Stimulated activated CD4-positive, alpha-beta T cell treated with anti-CD3 and anti-CD28 coated beads, Interleukin-15, amount 100 ng/mL, for 1 hour (primary cell): ENCODE results near the gene C5orf34.
A peak's percentile ranks its signal among the peaks of the same experiment; 100 is the strongest.
"Not testable (repeated sequence)": the region's sequence is repeated elsewhere in the genome, so short reads cannot be mapped to it uniquely, and the experiment has no call there.

Source experiments
- DNase-seq, 2 donors: peaks; one replicate each; pipeline ENCODE4 v3.0.0-alpha.2; 2020; ENCODE audit warnings: low read depth in 1 of 2, low spot score in 1 of 2

Gene C5orf34, protein sequence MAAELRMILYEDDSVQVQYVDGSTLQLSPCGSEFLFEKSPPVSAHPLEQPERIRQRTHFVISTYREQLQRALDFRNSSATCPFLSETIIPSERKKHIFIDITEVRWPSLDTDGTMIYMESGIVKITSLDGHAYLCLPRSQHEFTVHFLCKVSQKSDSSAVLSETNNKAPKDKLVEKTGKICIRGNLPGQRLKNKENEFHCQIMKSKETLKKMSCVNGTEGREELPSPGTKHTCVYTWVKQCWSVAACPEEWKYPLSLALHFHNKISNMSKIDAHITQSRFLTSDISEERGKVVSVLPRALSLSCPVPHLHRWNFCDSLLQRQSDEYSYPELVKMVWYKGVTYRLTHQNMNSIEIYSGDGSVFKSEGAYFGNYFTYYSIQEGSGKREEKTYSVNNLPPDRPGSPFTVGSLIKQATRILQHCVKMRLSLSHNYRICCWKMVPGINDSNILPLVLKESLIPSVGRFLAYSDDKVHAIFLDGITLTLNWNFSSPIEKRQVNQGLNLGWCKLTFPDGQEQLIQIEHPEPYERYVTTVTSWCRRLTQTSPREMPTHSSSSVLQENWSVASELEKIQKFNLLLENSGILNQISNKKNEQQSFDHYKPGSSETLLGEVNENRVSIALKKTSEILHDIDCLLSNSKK

DNA sequence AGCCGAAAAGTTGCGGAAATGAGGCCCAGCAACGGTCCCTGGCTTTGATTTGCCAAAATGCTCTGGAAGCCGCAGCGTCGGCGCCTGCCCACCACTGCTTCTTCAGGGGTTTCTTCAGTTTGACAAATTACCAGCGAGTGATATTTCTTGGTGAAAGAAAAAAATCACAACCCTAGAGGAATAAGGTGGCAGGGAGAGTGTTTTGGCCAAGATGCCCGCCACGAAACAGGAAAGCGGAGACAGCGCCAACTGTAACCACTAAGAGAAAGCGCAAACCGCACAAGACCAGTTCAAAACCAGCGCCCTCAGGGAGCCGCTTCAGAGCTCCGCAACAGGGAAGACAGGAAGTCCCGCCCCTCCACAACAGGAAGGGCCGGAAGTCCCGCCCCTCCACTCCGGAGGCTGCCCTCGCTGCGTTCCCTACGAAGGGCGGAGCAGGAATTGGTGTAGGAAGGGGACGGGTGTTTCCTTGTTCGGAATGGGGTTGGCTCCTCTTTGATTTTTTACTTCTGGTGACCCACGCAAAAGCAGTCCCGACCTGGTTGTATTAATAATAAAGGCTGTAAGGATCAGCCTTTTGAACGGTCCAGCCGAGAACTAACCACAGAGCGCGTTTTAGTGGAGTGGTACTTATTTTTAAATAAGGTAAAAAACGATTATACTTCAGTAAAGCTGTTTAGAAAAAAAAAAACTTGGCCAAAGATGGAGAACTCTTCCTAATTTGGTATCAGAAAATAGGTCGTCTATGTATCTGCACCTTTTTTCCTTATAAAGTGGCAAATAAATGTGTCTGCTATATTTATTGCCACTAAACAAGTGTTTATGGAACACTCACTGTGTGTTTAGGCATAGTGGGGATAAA is at the start of gene C5orf34:
C5orf34 (minus strand) TSS at position 333 of the 862 bp plus-strand sequence. CDS start 5,809 bp downstream, outside the sequence.
- peak; percentile 85 to 92 for DNase-seq

DNA sequence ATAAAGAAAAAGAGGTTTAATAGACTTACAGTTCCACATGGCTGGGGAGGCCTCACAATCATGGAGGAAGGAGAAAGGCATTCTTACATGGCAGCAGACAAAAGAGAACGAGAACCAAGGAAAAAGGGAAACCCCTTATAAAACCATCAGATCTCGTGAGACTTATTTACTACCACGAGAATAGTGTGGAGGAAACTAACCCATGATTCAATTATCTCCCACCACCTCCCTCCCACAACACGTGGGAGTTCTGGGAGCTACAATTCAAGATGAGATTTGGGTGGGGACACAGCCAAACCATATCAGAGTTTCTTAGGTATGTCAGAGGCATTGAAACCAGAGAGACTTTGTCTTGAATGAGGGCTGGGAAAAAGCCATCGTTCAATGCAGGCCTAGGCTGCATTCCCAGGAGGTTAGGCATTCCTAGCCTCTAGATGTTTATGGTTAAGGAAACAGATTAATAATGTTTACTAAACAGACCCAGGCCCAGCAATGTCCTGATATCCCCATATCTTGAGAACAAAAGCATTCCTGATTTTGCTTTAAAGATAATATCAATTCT is 49.4 kb upstream of the C5orf34 start:
- DNase-seq: no peak

DNA sequence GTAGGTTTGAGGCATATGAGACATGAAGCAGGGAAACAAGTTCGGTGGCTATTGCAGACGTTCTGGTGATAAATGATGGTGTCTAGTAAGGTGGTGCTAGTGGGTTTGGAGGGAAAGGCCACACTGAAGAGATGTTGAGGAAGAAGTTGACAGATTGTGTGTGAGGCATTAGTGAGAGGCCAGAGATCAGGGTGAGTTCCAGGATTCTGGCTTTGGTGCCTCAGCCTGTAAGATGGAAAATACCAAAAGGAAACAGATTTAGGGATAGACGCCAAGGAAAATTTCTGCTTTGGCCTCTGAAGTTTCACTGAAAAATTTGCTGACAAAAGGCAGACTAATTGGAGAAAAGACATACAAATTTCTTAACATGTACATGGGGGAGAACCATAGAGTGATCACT is 48.4 kb upstream of the C5orf34 start:
- DNase-seq: no peak

DNA sequence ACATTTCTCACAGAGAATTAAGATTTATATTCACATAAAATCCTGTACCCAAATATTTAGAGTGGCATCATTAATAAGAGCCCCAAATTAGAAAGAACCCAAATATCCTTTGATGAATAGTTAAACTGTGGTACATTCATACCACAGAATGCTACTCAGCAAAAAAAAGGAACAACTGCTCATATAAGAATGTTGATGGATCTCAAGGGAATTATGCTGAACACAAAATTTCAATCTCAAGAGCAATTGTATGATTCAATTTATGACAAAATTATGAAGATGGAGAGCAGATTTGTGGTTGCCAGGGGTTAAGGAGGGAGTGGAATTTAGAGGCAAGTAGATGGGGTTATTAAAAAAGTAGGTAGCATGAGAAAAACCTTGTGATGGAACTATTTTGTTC is 46.4 kb upstream of the C5orf34 start:
- DNase-seq: no peak

DNA sequence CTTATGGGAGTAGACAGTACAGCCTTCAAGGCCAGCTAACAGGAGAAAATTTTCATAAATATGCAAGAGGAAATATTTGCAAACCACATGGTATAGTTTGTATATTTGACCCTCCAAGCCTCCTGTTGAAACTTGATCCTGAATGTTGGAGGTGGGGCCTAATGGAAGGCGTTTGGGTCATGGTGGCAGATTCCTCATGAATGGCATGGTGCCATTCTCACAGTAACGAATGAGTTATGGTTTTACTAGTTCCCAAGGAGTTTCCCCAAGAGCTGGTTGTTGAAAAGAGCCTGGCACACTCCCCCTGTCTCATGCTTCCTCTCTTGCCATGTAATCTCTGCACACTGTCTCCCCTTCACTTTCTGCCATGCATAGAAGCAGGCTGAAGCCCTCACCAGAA is 45.2 kb upstream of the C5orf34 start:
- DNase-seq: no peak

DNA sequence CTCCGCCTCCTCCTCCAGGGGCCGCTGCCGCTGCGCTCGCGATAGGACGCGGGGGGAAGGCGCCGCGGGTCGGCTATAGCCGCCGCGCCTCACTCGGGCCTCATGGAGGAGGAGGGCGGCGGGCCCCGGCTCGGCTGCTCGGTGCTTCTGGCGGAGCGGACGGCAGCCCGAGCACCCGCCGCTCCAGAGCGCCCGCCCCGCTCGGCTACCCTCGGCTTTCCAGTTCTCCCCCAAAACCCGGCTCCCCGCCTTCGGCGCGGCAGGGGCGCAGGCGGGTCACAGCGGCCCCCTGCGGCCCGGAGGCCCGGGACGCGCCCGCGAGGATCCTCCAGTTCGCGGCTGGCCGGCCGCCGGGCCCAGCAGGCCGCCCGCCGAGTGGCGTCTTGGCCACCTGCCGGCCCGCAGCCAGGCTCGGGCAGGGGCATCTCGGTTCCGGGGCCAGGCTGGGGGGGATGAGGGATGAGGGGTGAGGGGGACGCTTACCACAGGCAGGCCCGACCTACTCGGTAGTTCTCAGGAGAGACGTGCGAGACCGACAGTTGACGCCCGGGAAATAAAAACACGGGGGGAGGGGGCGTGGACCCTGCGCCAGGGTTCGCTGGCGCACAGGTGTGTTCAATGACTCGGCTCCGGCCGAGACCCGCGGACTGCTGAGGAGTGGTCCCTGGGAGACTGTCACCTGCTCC is 42.1 kb upstream of the C5orf34 start, which contains the start of gene PAIP1:
PAIP1 (minus strand) TSS at position 221 of the 686 bp plus-strand sequence. CDS start 231 bp downstream, outside the sequence.
- DNase-seq: peak; percentile 63 to 70

DNA sequence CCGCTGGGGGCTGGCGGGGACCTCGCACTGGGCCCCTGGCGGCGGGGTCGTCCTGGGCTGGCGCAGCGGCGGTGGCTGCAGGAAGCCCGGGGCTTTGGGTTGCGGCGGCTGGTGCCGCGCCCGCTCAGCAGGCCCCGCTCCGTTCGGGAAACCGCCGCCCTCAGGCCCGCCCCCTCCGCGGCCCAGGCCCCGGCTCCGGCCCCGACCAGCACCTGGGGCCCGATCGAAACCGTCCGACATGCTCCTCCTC is 41.6 kb upstream of the C5orf34 start:
- DNase-seq: not testable (repeated sequence)

DNA sequence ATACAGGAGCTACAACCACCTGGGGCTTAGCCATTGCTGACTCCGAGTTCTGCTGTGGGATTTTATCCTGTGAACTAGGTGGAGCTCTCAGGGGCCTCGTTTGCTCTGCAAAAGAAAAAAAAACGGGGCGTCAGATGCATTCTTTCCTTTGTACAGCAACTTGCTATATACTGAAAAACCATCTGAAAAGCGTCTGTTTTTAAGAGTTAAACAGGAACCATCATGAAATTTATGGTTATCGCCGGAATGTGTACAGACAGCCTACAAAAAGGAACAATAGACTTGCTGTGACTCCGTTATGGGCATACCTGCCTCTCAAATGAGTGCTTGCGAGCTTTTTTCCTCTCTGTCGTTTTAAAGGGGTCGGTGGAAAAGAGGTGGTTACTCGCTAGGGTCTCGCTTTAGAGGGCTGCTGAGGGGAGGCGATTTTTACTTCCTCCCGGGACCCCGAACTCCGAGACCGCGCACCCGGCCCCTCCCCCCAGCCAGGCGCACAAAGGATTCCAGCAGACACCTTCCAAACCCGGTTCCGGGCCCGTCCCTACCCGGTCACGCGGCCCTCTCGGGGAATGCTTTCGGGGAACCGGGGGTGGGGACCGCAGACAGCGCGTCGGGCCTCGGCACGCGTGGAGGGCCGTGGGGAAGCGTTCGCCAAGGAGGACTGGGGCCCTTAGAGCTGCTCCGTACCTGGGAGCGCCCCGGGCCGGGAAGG is 41.1 kb upstream of the C5orf34 start:
- DNase-seq: peak; percentile 13 to 33

DNA sequence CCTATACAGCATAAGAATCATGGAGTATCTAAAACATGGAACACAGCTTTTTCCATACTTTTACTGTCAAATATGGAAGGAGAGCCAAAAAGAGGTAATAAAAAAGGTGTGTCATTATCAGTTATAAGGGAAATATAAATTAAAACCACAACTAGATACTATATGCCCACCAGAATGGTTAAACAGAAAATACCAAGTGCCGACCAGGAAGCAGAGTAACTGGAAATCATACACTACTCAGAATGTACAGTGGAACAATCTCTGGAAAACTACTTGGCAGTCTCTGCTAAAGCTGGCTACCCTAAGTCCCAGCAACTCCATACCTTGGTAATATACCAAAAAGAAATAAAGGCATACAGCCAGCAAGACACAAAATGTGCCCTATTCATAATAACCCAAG is 39.5 kb upstream of the C5orf34 start:
- DNase-seq: no peak

DNA sequence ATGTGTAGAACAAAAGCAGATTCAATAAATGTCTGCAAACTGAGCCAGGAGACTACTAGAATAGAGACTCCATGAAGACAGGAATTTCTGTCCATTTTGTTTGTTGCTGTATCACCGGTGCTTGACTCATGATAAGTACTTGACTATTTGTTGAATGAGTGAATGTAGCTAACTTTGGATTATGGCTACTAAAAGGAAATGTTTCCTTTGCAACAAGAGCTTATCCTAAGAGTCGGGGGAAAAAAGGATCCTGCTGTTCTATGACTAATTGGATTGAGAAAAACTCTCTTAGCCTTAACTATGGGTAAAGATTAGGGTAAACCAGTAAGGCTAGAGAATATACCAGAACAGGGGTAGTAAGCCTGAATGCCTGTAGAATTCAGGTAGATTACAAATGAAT is 38.4 kb upstream of the C5orf34 start:
- no peak for DNase-seq

DNA sequence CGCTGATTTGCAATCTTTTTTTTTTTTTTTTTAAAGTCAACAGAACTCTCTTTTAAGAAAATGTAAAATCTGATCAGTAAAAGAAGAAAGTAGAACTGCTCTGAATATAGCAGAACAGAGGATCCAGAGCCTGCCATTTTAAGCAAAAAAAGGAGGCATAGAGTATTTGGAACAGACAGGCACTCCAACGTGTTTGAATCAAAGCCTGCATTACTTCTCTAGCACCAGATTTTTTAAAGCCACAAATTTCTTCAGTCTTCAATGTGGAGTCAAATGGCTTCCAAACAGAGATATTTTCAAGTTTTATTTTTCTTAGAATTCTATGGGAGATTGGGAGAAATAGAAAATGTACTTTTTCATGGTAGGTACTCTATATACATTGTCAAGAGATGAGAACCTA is 36.8 kb upstream of the C5orf34 start:
- DNase-seq: no peak

DNA sequence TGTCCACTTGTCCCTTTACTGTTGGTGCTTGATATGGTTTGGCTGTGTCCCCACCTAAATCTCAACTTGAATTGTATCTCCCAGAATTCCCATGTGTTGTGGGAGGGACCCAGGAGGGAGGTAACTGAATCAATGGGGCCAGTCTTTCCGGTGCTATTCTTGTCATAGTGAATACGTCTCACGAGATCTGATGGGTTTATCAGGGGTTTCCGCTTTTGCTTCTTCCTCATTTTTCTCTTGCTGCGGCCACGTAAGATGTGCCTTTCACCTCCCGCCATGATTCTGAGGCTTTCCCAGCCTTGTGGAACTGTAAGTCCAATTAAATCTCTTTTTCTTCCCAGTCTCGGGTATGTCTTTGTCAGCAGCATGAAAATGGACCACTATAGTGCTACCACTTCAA is 34.3 kb upstream of the C5orf34 start:
- not testable (repeated sequence) for DNase-seq

DNA sequence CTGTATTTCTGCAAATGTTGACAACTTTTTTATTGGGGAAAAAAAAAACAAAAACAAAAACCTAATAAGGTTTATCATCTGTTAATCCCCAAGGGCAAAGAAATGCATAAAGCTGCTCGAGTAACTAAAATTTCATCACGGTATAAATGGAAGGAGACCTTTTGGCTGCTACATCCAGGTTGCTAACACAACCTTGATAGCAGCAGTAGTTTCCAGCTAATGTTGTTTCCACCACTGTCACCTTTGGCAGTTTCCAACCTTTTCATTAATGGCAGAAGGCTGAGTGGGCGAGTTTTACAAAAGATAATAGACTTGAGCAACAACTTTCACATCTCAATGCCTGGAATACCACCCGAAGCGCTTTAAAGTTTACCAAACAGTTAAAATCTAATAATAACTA is 33.4 kb upstream of the C5orf34 start:
- DNase-seq: no peak

DNA sequence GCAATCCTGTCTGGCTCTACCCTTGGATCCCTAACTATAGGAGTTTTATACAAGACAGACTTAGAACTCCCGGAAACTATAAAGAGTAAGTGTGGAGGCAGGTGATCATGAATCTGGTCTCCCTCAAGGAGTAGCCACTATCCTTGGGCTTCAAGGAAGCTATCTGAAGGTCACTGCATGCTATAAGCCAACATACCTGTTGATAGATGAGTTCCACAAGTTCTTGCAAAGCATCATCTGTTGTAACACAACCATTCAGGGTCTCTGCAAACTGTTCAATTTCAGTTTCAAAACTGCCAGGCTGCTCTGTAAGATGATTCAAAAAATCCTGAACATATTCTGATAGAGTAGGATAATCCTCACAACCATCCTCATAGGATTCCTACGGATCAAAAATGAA is 32.6 kb upstream of the C5orf34 start:
- no peak for DNase-seq

DNA sequence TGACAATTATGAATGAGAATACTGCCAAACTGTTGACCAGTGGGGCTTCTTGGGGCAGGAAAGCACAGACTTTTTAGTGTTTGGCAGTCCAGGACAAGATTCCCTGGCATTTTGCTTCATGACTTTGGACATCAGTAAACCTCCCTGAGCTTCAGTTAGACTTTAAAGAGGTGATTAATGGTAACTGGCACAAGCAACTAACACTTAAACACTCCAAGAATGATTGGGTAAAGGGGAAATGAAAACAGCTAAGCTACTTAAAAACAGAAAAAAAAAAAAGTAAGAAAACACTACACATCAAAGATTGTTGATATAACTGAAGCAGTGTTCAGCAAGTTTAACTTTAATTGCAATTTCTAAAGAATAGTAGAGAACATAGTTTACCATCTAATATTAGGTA is 28.5 kb upstream of the C5orf34 start:
- no peak for DNase-seq

DNA sequence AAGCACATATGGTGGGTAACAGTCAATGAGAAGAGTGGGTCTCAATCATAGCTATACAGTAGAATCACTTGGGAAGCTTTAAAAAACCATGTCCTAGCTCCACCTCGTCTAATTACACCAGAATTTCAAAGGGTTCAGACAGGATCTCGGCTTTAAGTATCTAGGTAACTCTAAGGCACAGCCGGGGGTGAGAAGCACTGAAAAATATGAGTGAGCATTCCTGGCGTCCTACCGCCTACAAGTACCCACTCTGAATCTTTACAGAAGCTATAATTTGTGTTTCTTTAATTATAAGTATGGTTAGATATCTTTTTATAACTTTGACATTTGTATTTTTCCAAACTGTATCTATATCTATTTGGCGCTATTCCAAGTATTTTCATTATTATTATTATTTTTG is 25.8 kb upstream of the C5orf34 start:
- DNase-seq: no peak

DNA sequence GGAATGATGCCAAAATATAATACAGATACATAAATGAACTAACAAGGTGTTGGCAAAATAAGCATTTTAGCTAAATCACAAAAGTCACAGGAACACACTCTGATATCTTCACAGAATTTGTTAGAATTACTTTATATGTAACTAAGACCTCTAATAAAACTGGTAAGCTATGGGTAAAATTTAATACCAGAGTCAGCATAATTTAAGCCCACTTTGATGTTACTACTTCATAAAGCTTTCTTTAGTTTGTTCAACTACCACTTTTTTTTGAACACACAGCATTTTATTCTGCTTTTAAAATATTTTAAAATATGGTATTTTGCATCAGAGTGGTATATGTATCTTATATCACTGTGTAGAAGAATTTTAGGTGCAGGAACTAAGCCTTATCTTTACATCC is 22.0 kb upstream of the C5orf34 start:
- DNase-seq: no peak

DNA sequence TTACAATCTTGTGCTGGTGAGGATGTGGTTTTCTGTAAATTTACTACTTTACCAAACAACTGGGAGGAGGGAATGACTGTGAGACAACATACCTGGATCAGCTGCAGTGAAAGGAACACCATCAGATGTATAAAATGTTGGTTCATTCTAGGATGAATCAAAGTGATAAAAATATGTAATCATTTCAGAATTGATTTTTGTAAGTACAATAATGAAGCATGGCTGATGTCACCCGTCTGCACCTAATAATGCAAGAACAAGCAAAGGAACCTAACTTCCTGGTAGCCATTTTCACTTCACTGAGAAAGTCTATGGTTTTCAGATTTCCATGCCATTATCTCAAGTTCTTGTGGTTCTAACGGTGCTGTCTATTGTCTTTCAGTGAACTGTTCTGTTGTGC is 18.7 kb upstream of the C5orf34 start:
- DNase-seq: no peak

DNA sequence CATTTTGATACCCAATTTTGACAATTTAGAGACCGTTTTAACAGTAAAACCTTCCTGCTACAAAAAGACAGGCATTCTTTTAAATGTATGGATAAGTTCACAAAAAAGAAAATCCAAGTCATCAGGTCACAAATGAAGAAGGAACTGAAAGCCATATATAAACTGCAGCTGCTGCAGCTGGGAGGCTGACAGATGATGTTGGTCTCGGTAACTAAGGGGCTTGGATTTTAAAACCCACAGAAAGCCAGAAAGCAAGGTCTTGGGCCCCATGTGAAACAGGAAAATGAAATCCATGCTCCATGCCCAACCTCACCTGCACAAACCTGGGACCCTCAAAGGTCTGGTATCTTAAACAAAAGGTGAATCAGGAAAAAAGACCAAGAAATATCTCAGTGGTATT is 15.7 kb upstream of the C5orf34 start:
- no peak for DNase-seq

DNA sequence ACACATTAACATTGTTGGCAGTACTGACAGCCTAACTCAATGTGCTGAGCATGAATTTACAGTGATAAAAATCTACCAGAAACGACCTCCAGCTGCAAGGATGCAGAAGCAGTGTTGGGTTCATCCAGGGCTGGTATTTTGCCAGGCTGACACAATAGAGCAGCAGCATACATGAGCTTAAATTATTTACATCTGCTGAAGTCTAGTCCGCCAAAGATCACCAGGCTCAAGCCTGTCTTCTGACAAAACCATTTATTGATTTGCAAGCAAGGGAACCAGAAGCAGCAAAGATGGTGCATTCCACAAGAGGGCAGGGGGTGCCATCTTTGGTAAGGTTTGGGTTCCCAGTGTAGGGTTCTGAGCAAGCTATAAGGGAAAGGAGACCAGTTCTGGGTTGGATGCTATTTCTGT is 8.7 kb upstream of the C5orf34 start:
- no peak for DNase-seq
